HG03520 (cell line): ENCODE data around the gene OR2J3.
"Not testable (repeated sequence)": the region's sequence is repeated elsewhere in the genome, so short reads cannot be mapped to it uniquely, and the experiment has no call there.

Experiments used
- ATAC-seq: cut with Tn5 transposase; IDR thresholded peaks from one replicate; pipeline ENCODE4 v1.9.1; 2021; ENCODE audit warnings: mild to moderate bottlenecking, moderate library complexity; ENCODE audit not compliant: unreplicated experiment

OR2J3 gene

GRCh38 chr6:29159922-29160321 lies 52.1 kb downstream of the OR2J3 start:
- ATAC-seq: not testable (repeated sequence)
